ENCODE measurements around the gene E2F6.

E2F6 gene

DNA sequence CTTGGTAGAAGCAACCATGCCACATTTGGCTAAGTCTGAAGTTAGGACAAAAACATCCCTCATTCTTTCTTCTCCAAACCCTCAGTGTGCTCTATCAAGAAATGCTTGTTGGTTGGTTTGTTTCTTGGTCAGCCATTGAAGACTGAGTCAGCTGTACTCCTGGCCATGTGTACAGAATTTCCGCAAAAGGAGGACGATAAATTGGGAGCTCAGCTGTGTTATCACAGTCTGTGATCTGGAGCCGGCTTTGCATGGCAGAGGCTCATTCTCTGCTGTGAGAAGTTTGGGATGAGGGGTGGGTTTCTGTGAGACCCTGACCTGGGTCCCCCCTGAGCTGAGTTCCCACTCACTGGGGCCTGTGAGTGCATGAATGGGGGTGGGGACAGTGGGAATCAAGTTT, 26.3 kb upstream of the E2F6 start:
- DNase-seq, result no peak

DNA sequence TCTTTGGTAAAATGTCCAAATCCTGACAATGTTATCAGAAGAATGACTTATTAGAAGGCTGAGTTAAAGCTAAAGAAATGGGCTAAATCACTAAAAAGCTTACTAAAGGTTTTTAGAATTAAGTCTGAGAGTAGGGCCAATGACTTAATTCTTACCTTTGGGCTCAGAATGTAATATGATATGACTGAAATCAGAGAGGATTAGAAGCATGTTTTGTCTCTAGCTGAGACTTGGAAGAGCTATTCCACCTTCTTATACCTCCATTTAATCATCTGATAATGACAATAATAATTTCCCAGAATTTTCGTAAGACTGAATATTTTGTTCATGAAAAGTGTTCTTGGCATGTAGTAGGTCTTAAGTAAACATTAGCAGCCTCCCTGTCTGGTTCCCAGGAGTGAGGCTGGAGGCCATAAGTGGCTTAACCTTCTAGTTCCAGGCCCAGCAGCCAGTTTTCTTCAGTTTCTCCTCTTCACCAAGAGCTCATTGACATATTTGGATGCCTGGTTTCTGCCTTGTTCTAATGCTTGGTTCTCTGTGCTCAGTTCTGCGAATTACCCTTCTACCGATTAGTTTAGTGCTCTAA, 25.5 kb upstream of the E2F6 start:
- DNase-seq, result no peak

DNA sequence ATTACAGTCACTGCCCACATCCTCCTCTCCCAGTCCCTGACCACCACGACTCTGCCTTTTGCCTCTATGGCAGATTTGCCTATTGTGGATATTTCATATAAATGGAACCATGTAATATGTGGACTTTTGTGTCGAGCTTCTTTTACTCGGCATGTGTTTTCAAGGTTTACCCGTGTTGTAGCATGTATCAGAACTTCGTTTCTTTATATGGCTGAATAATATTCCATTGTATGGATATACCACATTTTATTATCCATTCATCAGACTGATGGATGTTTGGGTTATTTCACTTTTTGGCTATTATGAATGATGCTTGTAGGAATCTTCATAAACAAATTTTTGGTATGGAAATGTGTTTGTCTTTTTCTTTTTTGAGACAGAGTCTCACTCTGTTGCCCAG, 24.2 kb upstream of the E2F6 start:
- no peak for DNase-seq

DNA sequence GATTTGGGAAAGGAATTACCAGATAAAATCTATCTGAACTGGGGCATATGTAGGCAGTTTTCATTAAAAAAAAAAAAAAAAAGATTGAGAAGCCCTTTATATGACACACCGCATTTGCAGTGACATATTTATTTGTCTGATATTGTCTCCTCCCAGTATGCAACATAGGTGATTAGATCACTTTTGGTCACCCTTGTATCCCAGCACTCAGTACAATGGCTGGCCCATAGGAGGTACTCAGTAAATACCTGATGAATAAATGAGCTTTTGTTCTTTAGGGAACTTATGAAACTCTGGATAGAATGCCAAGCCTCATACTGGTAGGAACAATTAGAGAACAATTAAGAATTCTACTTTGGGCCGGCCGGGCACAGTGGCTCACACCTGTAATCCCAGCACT, 22.8 kb upstream of the E2F6 start:
- no peak for DNase-seq

- DNase-seq, result peak; percentile 38
These were observed 18.1 kb upstream of the E2F6 start for GRCh38 chr2:11483806-11484617.

GRCh38 chr2:11482473-11483035, 16.6 kb upstream of the E2F6 start:
- peak; percentile 61 for DNase-seq

DNA sequence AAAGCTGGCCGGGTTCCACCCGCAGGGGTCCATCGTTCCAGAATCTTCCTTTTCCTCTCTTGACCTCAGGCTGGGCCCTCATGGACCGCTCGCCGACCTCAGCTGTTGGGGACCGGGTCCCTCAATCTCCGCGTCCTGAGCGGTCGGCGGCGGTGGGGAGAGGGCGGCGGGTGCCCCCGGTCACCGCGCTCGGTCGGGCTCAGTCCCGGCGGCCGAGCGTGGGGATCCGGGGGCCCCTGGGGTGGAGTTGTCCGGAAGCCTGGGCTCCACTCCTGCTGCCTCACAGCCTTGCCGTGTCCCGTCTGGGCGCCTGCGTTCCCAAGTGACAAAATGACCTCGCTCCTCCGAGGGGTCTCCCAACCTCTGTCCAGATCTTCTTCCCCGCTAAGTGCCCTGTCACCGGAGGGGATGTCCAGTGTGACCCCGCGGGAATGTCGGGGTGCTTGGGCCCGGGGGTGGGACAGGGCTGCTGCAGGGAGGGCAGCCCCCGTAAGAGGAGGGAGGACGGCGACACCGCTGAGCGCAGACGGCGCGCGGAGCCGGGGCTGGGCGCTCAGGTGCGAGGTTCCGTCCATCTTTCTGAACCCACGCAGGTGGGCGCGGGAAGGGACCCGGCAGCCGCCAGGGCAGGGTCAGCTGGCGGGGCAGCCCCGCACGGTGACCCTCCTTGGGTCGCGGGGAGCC, 16.0 kb upstream of the E2F6 start:
- no peak for DNase-seq

GRCh38 chr2:11481426-11481788, 15.4 kb upstream of the E2F6 start:
- no peak for DNase-seq

GRCh38 chr2:11480859-11481258, 14.9 kb upstream of the E2F6 start:
- no peak for DNase-seq

- no peak for DNase-seq
These were observed 14.4 kb upstream of the E2F6 start for GRCh38 chr2:11480406-11480805.

GRCh38 chr2:11478899-11479605, 13.1 kb upstream of the E2F6 start:
- no peak for DNase-seq

- DNase-seq, result peak; percentile 90
These were observed 12.0 kb upstream of the E2F6 start for GRCh38 chr2:11477994-11478393.

- DNase-seq, result no peak
These were observed 7.9 kb upstream of the E2F6 start for GRCh38 chr2:11473659-11474433.

- DNase-seq, result no peak
These were observed 1.8 kb upstream of the E2F6 start for GRCh38 chr2:11467749-11468148.

GRCh38 chr2:11467129-11467649, 1.2 kb upstream of the E2F6 start:
- DNase-seq, result no peak

DNA sequence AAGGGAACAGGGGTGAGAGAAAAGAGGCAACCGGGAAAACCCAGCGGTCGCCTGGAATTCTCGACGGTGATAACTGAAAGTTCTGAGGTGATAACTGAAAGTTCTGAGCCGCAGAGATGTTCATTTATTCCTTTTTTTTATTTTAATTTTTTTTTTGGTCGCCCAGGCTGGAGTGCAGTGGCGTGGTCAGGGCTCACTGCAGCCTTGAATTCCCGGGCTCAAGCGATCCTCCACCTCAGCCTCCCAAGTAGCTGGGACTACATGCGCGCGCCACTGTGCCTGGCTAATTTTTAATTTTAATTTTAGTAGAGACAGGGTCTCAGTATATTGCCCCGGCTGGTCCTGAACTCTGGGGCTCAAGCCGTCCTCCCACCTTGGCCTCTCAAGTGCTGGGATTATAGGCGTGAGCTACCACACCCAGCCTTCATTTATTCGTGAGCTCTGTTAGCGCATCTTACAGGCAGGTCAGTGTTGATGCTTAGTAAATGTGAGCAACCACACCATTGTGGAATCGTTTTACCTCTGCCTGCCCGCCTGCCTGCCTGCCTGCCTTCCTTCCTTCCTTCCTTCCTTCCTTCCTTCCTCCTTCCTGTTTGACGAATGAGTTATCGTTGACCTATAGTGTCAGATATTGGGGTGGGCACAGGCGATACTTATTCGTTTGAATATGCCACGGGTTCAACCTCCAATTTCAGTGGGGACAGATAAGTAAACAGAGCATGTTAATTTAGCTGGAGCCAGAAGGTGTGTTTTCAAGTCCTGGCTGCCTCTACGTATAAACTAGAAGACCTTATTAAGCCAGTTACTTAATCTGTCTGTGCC, 557 bp upstream of the E2F6 start:
- no peak for DNase-seq

DNA sequence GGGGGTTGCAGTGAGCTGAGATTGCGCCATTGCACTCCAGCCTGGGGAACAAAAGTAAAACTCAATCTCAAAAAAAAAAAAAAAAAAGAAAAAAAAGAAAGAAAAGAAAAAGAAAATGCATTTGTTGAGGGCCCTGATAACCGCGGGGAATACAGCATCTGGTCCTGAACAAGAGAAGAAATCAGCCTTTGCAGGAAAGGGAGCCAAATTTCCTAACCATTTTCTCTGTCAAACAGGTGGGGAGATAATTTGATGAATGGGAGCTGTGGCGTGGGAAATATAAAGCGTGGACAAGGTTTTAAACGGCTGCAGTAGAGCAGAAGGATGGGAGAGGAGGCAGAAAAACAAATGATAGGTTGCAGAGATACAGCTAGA, 864 bp downstream of the E2F6 start:
- DNase-seq, result no peak

GRCh38 chr2:11459816-11460215, 6.1 kb downstream of the E2F6 start:
- no peak for DNase-seq

DNA sequence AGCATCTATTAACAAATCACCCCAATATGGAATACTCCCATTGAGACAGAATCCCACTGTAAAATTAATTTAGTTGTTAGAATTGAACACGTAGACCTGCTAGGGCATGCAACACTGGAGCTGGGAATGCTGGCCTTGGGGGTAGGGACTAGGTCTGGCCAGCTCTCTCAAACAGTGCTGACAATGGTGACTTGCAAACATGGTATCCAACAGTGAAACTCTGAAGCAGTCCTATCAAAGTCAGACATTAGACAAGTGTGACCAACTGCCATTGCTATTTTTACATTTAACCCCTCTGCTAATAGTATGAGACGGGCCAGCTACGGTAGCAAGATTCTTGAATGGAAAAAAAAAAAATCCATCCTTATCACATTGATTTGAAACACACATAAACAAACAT, 7.2 kb downstream of the E2F6 start:
- no peak for DNase-seq

DNA sequence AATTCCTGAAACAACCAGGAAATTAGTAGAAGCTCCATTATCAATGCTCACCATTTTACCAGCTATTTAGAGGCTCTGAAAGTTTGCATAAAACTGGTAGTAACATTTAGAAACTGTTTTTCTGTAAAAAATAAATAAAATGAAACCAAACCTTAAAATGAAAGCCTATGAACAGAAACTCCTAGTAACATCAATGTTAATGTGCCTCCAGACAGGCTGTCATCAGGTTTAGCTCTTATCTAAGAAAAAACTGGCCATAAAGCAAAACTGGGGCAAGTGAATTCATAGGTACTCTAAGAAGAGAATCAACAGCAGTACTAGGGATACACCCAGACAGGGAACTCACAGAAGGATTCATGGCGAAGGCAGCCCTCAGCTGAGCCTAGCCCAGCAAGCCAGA, 8.0 kb downstream of the E2F6 start:
- peak; percentile 19 for DNase-seq

DNA sequence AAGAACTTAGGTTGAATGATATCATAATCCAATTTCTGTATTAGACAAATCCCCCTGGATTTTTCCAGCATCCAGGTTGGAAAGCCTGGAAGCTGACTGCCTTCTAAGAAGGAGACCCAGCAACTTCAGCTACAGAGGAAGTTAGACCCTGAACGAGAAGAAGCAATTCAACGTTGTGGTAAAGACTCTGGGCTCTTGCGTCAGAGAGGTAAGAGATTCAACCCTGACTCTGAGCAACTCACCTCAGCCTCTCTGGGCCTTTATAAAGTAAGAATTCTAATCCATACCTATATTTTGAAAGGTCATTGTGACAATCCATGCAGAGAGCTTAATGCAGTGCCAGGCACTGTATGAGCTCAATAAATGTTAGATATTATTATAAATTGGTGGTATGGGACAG, 9.7 kb downstream of the E2F6 start:
- no peak for DNase-seq
